GM13976 (cell line): ENCODE measurements around the gene DCDC2.
"Not testable (repeated sequence)": the region's sequence is repeated elsewhere in the genome, so short reads cannot be mapped to it uniquely, and the experiment has no call there.

Experiments used
- DNase-seq: peaks from one replicate; pipeline ENCODE4 v3.0.0; 2012; ENCODE audit warnings: low spot score
- CTCF ChIP-seq: IDR thresholded peaks from 2 replicates; pipeline ENCODE4 v1.5.1; 2012; ENCODE audit warnings: borderline replicate concordance, mild to moderate bottlenecking; ENCODE audit not compliant: insufficient read depth; ENCODE audit errors: extremely low read depth, missing control alignments, control extremely low read depth
- in situ Hi-C: fragments of 300-500 bp; cut with MboI; formaldehyde crosslinking; loops from one replicate; pipeline ENCODE4 v1.12.0; 2022; ENCODE audit warnings: low sequenced_read_pairs, mixed read lengths, inconsistent platforms; ENCODE audit not compliant: unreplicated experiment

The DCDC2 gene

GRCh38 chr6:24376871-24377270, 19.0 kb upstream of the DCDC2 start:
- DNase-seq, result no peak
- no peak for TF ChIP-seq CTCF
- in situ Hi-C loops, result no loop called here

GRCh38 chr6:24374612-24375011, 16.8 kb upstream of the DCDC2 start:
- no peak for TF ChIP-seq CTCF
- DNase-seq, result no peak
- in situ Hi-C loops, result no loop called here

- DNase-seq, in situ Hi-C loops: not testable (repeated sequence)
These were observed 7.3 kb upstream of the DCDC2 start for GRCh38 chr6:24365103-24365633.

GRCh38 chr6:24362363-24362762, 4.5 kb upstream of the DCDC2 start:
- in situ Hi-C loops, DNase-seq: not testable (repeated sequence)

- peak; percentile 80 for TF ChIP-seq CTCF
- in situ Hi-C loops, result no loop called here
These were observed 2.0 kb upstream of the DCDC2 start for GRCh38 chr6:24359640-24360454.

GRCh38 chr6:24358219-24358821, 461 bp upstream of the DCDC2 start:
- TF ChIP-seq CTCF, result no peak
- no peak for DNase-seq
- in situ Hi-C loops, result no loop called here

More at GRCh38 chr6:24359640-24360454, 2.0 kb upstream of the DCDC2 start:
- peak; percentile 78 for DNase-seq

GRCh38 chr6:24356310-24356973, 1.4 kb downstream of the DCDC2 start:
- in situ Hi-C loops, result no loop called here
- DNase-seq, result no peak
- TF ChIP-seq CTCF, result no peak
